ENCODE data around the gene VPS37B.
"Not testable (repeated sequence)": the region's sequence is repeated elsewhere in the genome, so short reads cannot be mapped to it uniquely, and the experiment has no call there.

Gene VPS37B

GRCh38 chr12:122905258-122905657, 9.3 kb upstream of the VPS37B start:
- not testable (repeated sequence) for DNase-seq

GRCh38 chr12:122903693-122904034, 7.7 kb upstream of the VPS37B start:
- no peak for DNase-seq

GRCh38 chr12:122902854-122903692, 7.1 kb upstream of the VPS37B start:
- no peak for DNase-seq

- DNase-seq: no peak
Measured at GRCh38 chr12:122899887-122900286, 4.0 kb upstream of the VPS37B start.

GRCh38 chr12:122896662-122897061, 738 bp upstream of the VPS37B start:
- no peak for DNase-seq

GRCh38 chr12:122895320-122895703, 612 bp downstream of the VPS37B start:
- DNase-seq: no peak

- DNase-seq: no peak
Measured at GRCh38 chr12:122894193-122895121, 1.5 kb downstream of the VPS37B start.

GRCh38 chr12:122893208-122894153, 2.4 kb downstream of the VPS37B start:
- no peak for DNase-seq

- not testable (repeated sequence) for DNase-seq
Measured at GRCh38 chr12:122892724-122893123, 3.2 kb downstream of the VPS37B start.

GRCh38 chr12:122891661-122892525, 4.0 kb downstream of the VPS37B start:
- DNase-seq: no peak

- DNase-seq: no peak
Measured at GRCh38 chr12:122889761-122890520, 6.0 kb downstream of the VPS37B start.

- no peak for DNase-seq
Measured at GRCh38 chr12:122888232-122888752, 7.6 kb downstream of the VPS37B start.

- DNase-seq: no peak
Measured at GRCh38 chr12:122887819-122888212, 8.1 kb downstream of the VPS37B start.

- DNase-seq: no peak
Measured at GRCh38 chr12:122886851-122887818, 8.8 kb downstream of the VPS37B start.

- DNase-seq: no peak
Measured at GRCh38 chr12:122886161-122886560, 9.8 kb downstream of the VPS37B start.

GRCh38 chr12:122884860-122885259, 11.1 kb downstream of the VPS37B start:
- no peak for DNase-seq

GRCh38 chr12:122884091-122884826, 11.7 kb downstream of the VPS37B start:
- DNase-seq: no peak

- no peak for DNase-seq
Measured at GRCh38 chr12:122882908-122883558, 12.9 kb downstream of the VPS37B start.
